ENCODE data around the gene ATXN7L1.

ATXN7L1 gene

GRCh38 chr7:105765846-105766245, 110.6 kb downstream of the ATXN7L1 start:
- Histone ChIP-seq H3K27ac (ENCODE audit: extremely low read depth, low read depth, low read length) (no peak overlapping the region), H3K4me1 (ENCODE audit: control insufficient read depth, insufficient read depth, low read length) (no peaks in the 10 kb centered on the region), H3K4me3 (ENCODE audit: low read depth, low read length) (no peak overlapping the region), H3K9me3 (ENCODE audit: control insufficient read depth, insufficient read depth, low read depth, low read length) (no peaks in the 10 kb centered on the region), H3K36me3 (ENCODE audit: control insufficient read depth in 2 of 2, insufficient read depth in 1 of 2, low read length in 2 of 2) (no peaks in the 10 kb centered on the region)
- TF ChIP-seq ZNF239 (tag by site-specific recombination; IDR thresholded peaks at IDR 0.05) (no peak), GLIS2 (tag by site-specific recombination; IDR thresholded peaks at IDR 0.05) (no peak), ZNF488 (tag by site-specific recombination; IDR thresholded peaks at IDR 0.05) (no peak), ZNF580 (tag by site-specific recombination; IDR thresholded peaks at IDR 0.05) (no peak), ZBTB48 (tag by site-specific recombination; IDR thresholded peaks at IDR 0.05) (no peak), ZNF791 (tag by site-specific recombination; IDR thresholded peaks at IDR 0.05) (no peak), ZNF530 (tag by site-specific recombination; IDR thresholded peaks at IDR 0.05; ENCODE audit: low read depth) (no peak)
- ChIA-PET CTCF (interaction anchor here (0.6 to 3.7 kb wide), 23 partner anchors 8 to 276 kb away, joined by 3 to 27 read pairs (median 4); partner anchors contain the start of gene ATXN7L1), POLR2A (no interaction called here)

GRCh38 chr7:105764506-105764905, 111.9 kb downstream of the ATXN7L1 start:
- POLR2A ChIA-PET, result interaction anchor here (0.7 kb wide), 1 partner anchor 124 kb away, joined by 3 read pairs; no protein-coding TSS in a partner anchor
- H3K36me3 ChIP-seq (ENCODE audit: control insufficient read depth in 2 of 2, insufficient read depth in 1 of 2, low read length in 2 of 2), result no peaks in the 10 kb centered on the region
- CTCF ChIA-PET, result interaction anchor here (0.6 to 3.7 kb wide), 25 partner anchors 8 to 728 kb away, joined by 3 to 27 read pairs (median 4); partner anchors contain the start of gene ATXN7L1
- H3K9me3 ChIP-seq (ENCODE audit: control insufficient read depth, insufficient read depth, low read depth, low read length), result no peaks in the 10 kb centered on the region
- TF ChIP-seq ZNF521 (tag by site-specific recombination; IDR thresholded peaks at IDR 0.05), result no peak
- no peak for TF ChIP-seq ZNF677 (tag by site-specific recombination; IDR thresholded peaks at IDR 0.05)
- TF ChIP-seq ZNF138 (tag by site-specific recombination; IDR thresholded peaks at IDR 0.05; ENCODE audit: borderline replicate concordance), result no peak
- no peak for TF ChIP-seq ZNF132 (tag by site-specific recombination; IDR thresholded peaks at IDR 0.05; ENCODE audit: borderline replicate concordance)
- no peak for TF ChIP-seq ZFP3 (tag by site-specific recombination; IDR thresholded peaks at IDR 0.05; ENCODE audit: low read depth)
- no peak for TF ChIP-seq ZNF133 (tag by site-specific recombination; IDR thresholded peaks at IDR 0.05)
- no peak for TF ChIP-seq OSR2 (tag by site-specific recombination; IDR thresholded peaks at IDR 0.05)
- no peak for TF ChIP-seq HOXD13 (CRISPR knock-in tag; IDR thresholded peaks at IDR 0.05; ENCODE audit: borderline replicate concordance)
- TF ChIP-seq ZBTB21 (tag by site-specific recombination; IDR thresholded peaks at IDR 0.05), result no peak
- TF ChIP-seq ZNF175 (tag by site-specific recombination; IDR thresholded peaks at IDR 0.05), result no peak
- TF ChIP-seq ZNF366 (tag by site-specific recombination; conservative IDR thresholded peaks at IDR 0.05), result no peak
- TF ChIP-seq ZNF274 (IDR thresholded peaks at IDR 0.05; ENCODE audit: low read length), result no peak
- no peak for TF ChIP-seq ZNF274 (tag by site-specific recombination; IDR thresholded peaks at IDR 0.05; ENCODE audit: borderline replicate concordance)
- TF ChIP-seq ZNF266 (tag by site-specific recombination; IDR thresholded peaks at IDR 0.05; ENCODE audit: low read depth), result no peak
- no peak for TF ChIP-seq ZBTB1 (tag by site-specific recombination; IDR thresholded peaks at IDR 0.05)
- no peak for TF ChIP-seq ZNF26 (tag by site-specific recombination; IDR thresholded peaks at IDR 0.05)
- no peak for TF ChIP-seq ZBTB44 (tag by site-specific recombination; IDR thresholded peaks at IDR 0.05)
- TF ChIP-seq ZNF169 (tag by site-specific recombination; IDR thresholded peaks at IDR 0.05), result no peak
- no peak for TF ChIP-seq MYNN (tag by site-specific recombination; IDR thresholded peaks at IDR 0.05; ENCODE audit: borderline replicate concordance)
- TF ChIP-seq ZNF548 (tag by site-specific recombination; IDR thresholded peaks at IDR 0.05), result no peak
- no peak overlapping the region for H3K27ac ChIP-seq (ENCODE audit: extremely low read depth, low read depth, low read length)
- H3K4me3 ChIP-seq (ENCODE audit: low read depth, low read length), result no peak overlapping the region
- no peaks in the 10 kb centered on the region for H3K4me1 ChIP-seq (ENCODE audit: control insufficient read depth, insufficient read depth, low read length)

All from HEK293 (cell line).